Measurements from ENCODE around the gene C16orf96. TPM values are rescaled to one million over a fixed set of nuclear protein-coding genes. Genes with fewer than 3 reads are reported as not detected.
A peak's percentile ranks its signal among the peaks of the same experiment; 100 is the strongest.

The C16orf96 gene
- total RNA-seq, 1 experiment from 2014 or later = 0.15 TPM

- Histone ChIP-seq H3K9me2 (ENCODE audit: insufficient read depth) (no peaks in the 10 kb centered on the region), H3K27ac (no peak overlapping the region), H3K36me3 (ENCODE audit: low read depth) (no peaks in the 10 kb centered on the region), H2AFZ (no peak overlapping the region), H3K4me2 (no peak overlapping the region), H3F3A (ENCODE audit: insufficient read depth, low read depth) (no peaks in the 10 kb centered on the region), H3K9me3 (ENCODE audit: insufficient read depth, low read depth) (no peaks in the 10 kb centered on the region), H3K4me3 (no peak overlapping the region), H3K4me1 (replicated peaks; ENCODE audit: insufficient read depth) (no peaks in the 10 kb centered on the region), H3K79me2 (ENCODE audit: low read depth) (no peaks in the 10 kb centered on the region), H3K27me3 (ENCODE audit: insufficient read depth, low read depth) (no peaks in the 10 kb centered on the region), H4K20me1 (ENCODE audit: insufficient read depth) (no peaks in the 10 kb centered on the region)
- ChIA-PET POLR2A (ENCODE audit: unreplicated experiment) (no interaction called here), CTCF (no interaction called here)
- no TSS peak for BruUV-seq (replicated peaks)
- intact Hi-C loops (cut with micrococcal nuclease; ENCODE audit: unreplicated experiment) = no loop called here
- DNase-seq = no peak
- TF ChIP-seq EZH2 (IDR thresholded peaks at IDR 0.05; ENCODE audit: low read depth) = no peak
- no peak for TF ChIP-seq CTCF (conservative IDR thresholded peaks at IDR 0.05)
These were observed 10.0 kb downstream of the C16orf96 start for GRCh38 chr16:4566144-4566543.

- H3K4me1 ChIP-seq (replicated peaks; ENCODE audit: insufficient read depth) = no peaks in the 10 kb centered on the region
- H2AFZ ChIP-seq = no peak overlapping the region
- DNase-seq = no peak
- no peaks in the 10 kb centered on the region for H3K27me3 ChIP-seq (ENCODE audit: insufficient read depth, low read depth)
- no peak overlapping the region for H3K27ac ChIP-seq
- no peak overlapping the region for H3K4me3 ChIP-seq
- intact Hi-C loops (cut with micrococcal nuclease; ENCODE audit: unreplicated experiment) = no loop called here
- BruUV-seq (replicated peaks) = no TSS peak
- no peaks in the 10 kb centered on the region for H3F3A ChIP-seq (ENCODE audit: insufficient read depth, low read depth)
- CTCF ChIA-PET = no interaction called here
- H3K9me2 ChIP-seq (ENCODE audit: insufficient read depth) = no peaks in the 10 kb centered on the region
- no peak overlapping the region for H3K4me2 ChIP-seq
- TF ChIP-seq EZH2 (IDR thresholded peaks at IDR 0.05; ENCODE audit: low read depth) (no peak), CTCF (conservative IDR thresholded peaks at IDR 0.05) (no peak)
- POLR2A ChIA-PET (ENCODE audit: unreplicated experiment) = no interaction called here
- no peaks in the 10 kb centered on the region for H3K9me3 ChIP-seq (ENCODE audit: insufficient read depth, low read depth)
- H4K20me1 ChIP-seq (ENCODE audit: insufficient read depth) = no peaks in the 10 kb centered on the region
- no peaks in the 10 kb centered on the region for H3K36me3 ChIP-seq (ENCODE audit: low read depth)
- no peaks in the 10 kb centered on the region for H3K79me2 ChIP-seq (ENCODE audit: low read depth)
These were observed 13.9 kb downstream of the C16orf96 start for GRCh38 chr16:4570086-4570485.

GRCh38 chr16:4570688-4571321 lies 14.7 kb downstream of the C16orf96 start:
- DNase-seq = no peak
- no peaks in the 10 kb centered on the region for H4K20me1 ChIP-seq (ENCODE audit: insufficient read depth)
- H3K4me3 ChIP-seq = no peak overlapping the region
- intact Hi-C loops (cut with micrococcal nuclease; ENCODE audit: unreplicated experiment) = no loop called here
- no peak for TF ChIP-seq EZH2 (IDR thresholded peaks at IDR 0.05; ENCODE audit: low read depth)
- TF ChIP-seq CTCF (conservative IDR thresholded peaks at IDR 0.05) = no peak
- H2AFZ ChIP-seq = 0 out of 2 replicates have a peak overlapping the region, but pooled peaks have one; percentile 17
- H3K4me1 ChIP-seq (replicated peaks; ENCODE audit: insufficient read depth) = no peaks in the 10 kb centered on the region
- H3K79me2 ChIP-seq (ENCODE audit: low read depth) = no peaks in the 10 kb centered on the region
- no peaks in the 10 kb centered on the region for H3K27me3 ChIP-seq (ENCODE audit: insufficient read depth, low read depth)
- ChIA-PET POLR2A (ENCODE audit: unreplicated experiment) (interaction anchor here (0.6 kb wide), 1 partner anchor 1549 kb away, joined by 3 read pairs; no protein-coding TSS in a partner anchor), CTCF (no interaction called here)
- H3K36me3 ChIP-seq (ENCODE audit: low read depth) = no peaks in the 10 kb centered on the region
- H3K9me3 ChIP-seq (ENCODE audit: insufficient read depth, low read depth) = no peaks in the 10 kb centered on the region
- no TSS peak for BruUV-seq (replicated peaks)
- no peaks in the 10 kb centered on the region for H3F3A ChIP-seq (ENCODE audit: insufficient read depth, low read depth)
- H3K4me2 ChIP-seq = no peak overlapping the region
- no peak overlapping the region for H3K27ac ChIP-seq
- no peaks in the 10 kb centered on the region for H3K9me2 ChIP-seq (ENCODE audit: insufficient read depth)
